Heart right ventricle (tissue), 16 donors: ENCODE measurements around the gene C2CD2. TPM values are rescaled to one million over a fixed set of nuclear protein-coding genes. Genes with fewer than 3 reads are reported as not detected.

Experiments used
- ATAC-seq, 8 donors: fragments of 200-7000 bp; cut with Tn5 transposase; one replicate each; pipeline ENCODE4 v1.9.1; 2020; ENCODE audit warnings: mild to moderate bottlenecking in 8 of 8, moderate library complexity in 8 of 8, moderate number of reproducible peaks in 1 of 8
- DNase-seq, 2 donors: peaks; one replicate each; pipeline ENCODE4 v3.0.0-alpha.2; 2020
- H3K27ac ChIP-seq, 10 donors: fragments of 200-600 bp; sonication (generic) in 2 of 10; one replicate each; pipeline versions ENCODE4 v1.5.0 to v1.8.0; 2020 to 2022; ENCODE audit warnings: mild to moderate bottlenecking in 3 of 10
- H3K27me3 ChIP-seq, 7 donors: fragments of 200-600 bp; one replicate each; pipeline ENCODE4 v1.8.0; 2021 to 2022; ENCODE audit warnings: mild to moderate bottlenecking in 2 of 7
- H3K36me3 ChIP-seq, 9 donors: fragments of 200-600 bp; sonication (generic) in 1 of 9; one replicate each; pipeline versions ENCODE4 v1.5.0 to v1.8.0; 2020 to 2022; ENCODE audit warnings: mild to moderate bottlenecking in 2 of 9
- H3K4me1 ChIP-seq, 9 donors: fragments of 200-600 bp; sonication (generic) in 1 of 9; one replicate each; pipeline versions ENCODE4 v1.5.0 to v1.8.0; 2020 to 2022; ENCODE audit warnings: mild to moderate bottlenecking in 4 of 9
- H3K4me3 ChIP-seq, 10 donors: fragments of 200-600 bp; sonication (generic) in 2 of 10; one replicate each; pipeline versions ENCODE4 v1.5.0 to v1.8.0; 2020 to 2022; ENCODE audit warnings: mild to moderate bottlenecking in 7 of 10, moderate library complexity in 2 of 10
- H3K9me3 ChIP-seq, 11 donors: fragments of 200-600 bp in 10 of 11; sonication (generic) in 2 of 11; one replicate each; pipeline versions ENCODE4 v1.5.0 to v1.8.0; 2013 to 2022; ENCODE audit warnings: mild to moderate bottlenecking in 2 of 11, control low read depth in 1 of 11, moderate library complexity in 1 of 11
- WGBS, 2 donors: extraction: QIAGEN DNeasy Blood & Tissue Kit; methylation state at CpG; one replicate each; pipeline ENCODE4 v1.1.7; 2013; ENCODE audit warnings: inconsistent platforms in 1 of 2; 5-methylcytosine and 5-hydroxymethylcytosine counted together
- intact Hi-C, 10 donors: fragments of 100-400 bp; cut with DNase I; formaldehyde crosslinking; loops; one replicate each; pipeline versions ENCODE4 v1.11.1 to v1.14.2; 2022
- polyA plus RNA-seq, 2 donors: library from polyadenylated mRNA; stranded (reverse); fragments of 200-250 nt; gene quantifications; one replicate each; pipeline ENCODE4 v1.2.3, GENCODE V29; 2013
- total RNA-seq, 10 donors: library from RNA; stranded (reverse); fragmentation: NEBNext Ultra II Directional in 3 of 10; extraction: Animal tissue kit (Norgen Biotek cat#: 25700) in 3 of 10; gene quantifications; one replicate each; pipeline versions ENCODE4 v1.2.1 to v1.2.4, GENCODE V29; 2021 to 2023
- TF ChIP-seq, protein P1 (sequence below), 9 donors: fragments of 200-600 bp; sonication (generic) in 2 of 9; IDR thresholded peaks; one replicate each; pipeline versions ENCODE4 v1.5.0 to v1.8.0; 2021 to 2022; ENCODE audit warnings: antibody characterized with exemption in 9 of 9, mild to moderate bottlenecking in 5 of 9, moderate library complexity in 1 of 9
- donor health status: Arrhythmogenic right ventricular cardiomyopathy.
- donor health status: ischemic (EF 13 %, LVEDD 7.1; RV severe dilation, severe dysfunction).
- donor health status: healthy with polysubstance abuse.
- donor health status: DM: no; HTN: yes; CAD: no.
- donor health status: DM: no; HTN: no; CAD: no.
- donor health status: ischemic (EF 25% LVEDD 6.9; RV normal size, moderate dysfunction).
- donor health status: ischemic (EF 25% LVEDD 5.7; RV mildly dilated, moderate dysfunction).
- donor health status: healthy.
- donor health status: DM: yes; HTN: yes; CAD: no.
- donor health status: Ischemic cardiomyopathy.
- donor health status: ischemic (EF 35%, LVEDD 5.7; RV mildly dilated, moderate dysfunction).
- donor health status: nonischemic (EF 11% LVEDD 7.7; RV severe dilation, severe dysfunction).
- donor health status: DM: yes; HTN: yes; CAD: no.
- donor health status: PGD.
- donor health status: ischemic (EF 29% LVEDD 5.4; RV normal size, mild dysfunction).
- donor health status: nonischemic (EF 23%, LVEDD 6.1; RV moderate dilation, normal function).

The C2CD2 gene
- total and polyA plus RNA-seq, 12 donors: 4.5 to 11.1 (median 6.6) TPM

DNA sequence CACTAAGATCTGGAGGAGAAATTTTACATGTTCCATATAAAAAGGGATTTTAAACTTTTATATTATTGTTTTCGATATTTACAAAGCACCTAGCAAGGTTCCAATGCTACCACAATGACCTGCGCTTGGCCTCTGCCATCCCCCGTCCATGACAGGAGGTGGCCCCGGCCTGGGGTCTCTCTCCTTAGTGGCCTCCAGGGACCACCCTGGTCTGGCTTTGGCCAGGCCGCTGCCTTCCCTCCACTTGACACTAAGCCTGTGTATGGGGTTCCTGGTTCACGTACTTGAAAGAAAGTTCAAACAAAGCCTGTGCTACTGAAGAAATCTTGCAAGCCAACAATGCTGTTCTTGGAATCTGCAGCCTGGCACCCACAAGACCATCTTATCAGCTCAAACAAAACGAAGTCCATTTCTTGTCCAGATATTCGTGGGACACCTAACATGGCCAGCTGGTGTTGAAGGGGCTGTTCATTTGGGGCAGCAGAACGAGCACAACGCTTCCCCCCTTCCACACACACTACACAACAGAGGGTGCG, 87.5 kb downstream of the C2CD2 start:
- H3K4me3 ChIP-seq: no peak overlapping the region
- peaks cover 0 to 16% (median 0%) of the 10 kb centered on the region in 9 donors for H3K4me1 ChIP-seq
- DNase-seq: no peak
- no peak for ATAC-seq
- H3K27ac ChIP-seq: no peak overlapping the region
- TF ChIP-seq, protein P1, sequence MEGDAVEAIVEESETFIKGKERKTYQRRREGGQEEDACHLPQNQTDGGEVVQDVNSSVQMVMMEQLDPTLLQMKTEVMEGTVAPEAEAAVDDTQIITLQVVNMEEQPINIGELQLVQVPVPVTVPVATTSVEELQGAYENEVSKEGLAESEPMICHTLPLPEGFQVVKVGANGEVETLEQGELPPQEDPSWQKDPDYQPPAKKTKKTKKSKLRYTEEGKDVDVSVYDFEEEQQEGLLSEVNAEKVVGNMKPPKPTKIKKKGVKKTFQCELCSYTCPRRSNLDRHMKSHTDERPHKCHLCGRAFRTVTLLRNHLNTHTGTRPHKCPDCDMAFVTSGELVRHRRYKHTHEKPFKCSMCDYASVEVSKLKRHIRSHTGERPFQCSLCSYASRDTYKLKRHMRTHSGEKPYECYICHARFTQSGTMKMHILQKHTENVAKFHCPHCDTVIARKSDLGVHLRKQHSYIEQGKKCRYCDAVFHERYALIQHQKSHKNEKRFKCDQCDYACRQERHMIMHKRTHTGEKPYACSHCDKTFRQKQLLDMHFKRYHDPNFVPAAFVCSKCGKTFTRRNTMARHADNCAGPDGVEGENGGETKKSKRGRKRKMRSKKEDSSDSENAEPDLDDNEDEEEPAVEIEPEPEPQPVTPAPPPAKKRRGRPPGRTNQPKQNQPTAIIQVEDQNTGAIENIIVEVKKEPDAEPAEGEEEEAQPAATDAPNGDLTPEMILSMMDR (IDR thresholded peaks at IDR 0.05): no peak
- H3K27me3 ChIP-seq: no peaks in the 10 kb centered on the region
- intact Hi-C loops: no loop called here
- 80 to 87% methylated on average over 11 of the region's 11 CpGs for WGBS, 2 donors
- no peaks in the 10 kb centered on the region for H3K36me3 ChIP-seq
- no peaks in the 10 kb centered on the region for H3K9me3 ChIP-seq

DNA sequence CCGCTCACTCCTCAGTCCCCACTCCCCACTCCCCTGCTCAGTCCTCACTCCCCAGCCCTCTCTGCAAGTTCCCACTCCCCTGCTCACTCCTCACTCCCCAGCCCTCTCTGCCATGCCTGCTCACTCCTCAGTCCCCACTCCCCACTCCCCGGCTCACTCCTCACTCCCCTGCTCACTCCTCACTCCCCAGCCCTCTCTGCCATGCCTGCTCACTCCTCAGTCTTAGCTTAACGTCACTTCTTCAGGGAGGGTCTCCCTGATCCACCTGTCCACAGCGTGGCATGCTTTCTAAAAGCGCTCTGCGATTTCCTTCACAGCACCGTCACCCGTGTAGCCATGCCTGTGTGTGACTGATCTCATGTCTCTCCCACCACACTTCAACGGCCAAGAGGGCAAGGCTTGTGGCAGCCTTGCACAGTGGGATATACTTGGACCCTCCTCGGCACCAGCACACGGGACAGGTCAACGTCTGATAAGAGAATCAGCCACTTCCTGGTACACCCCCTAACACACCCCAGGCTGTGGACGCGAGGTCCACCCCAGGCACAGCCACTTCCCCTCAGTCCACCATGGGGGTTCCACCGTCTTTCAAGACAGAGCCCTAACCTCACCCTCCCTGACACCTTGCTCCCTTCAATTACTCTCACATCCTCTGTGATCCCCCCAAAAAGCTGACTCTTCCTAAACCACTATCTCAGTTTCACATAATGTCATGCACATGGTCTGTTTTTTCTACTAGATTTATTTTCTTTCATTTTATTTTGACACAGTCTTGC, 88.6 kb downstream of the C2CD2 start:
- Histone ChIP-seq H3K36me3 (peaks cover 0 to under 1% (median 0%) of the 10 kb centered on the region in 9 donors), H3K4me1 (peaks cover 0 to 16% (median 0%) of the 10 kb centered on the region in 9 donors), H3K9me3 (no peaks in the 10 kb centered on the region), H3K27me3 (no peaks in the 10 kb centered on the region), H3K4me3 (no peak overlapping the region), H3K27ac (no peak overlapping the region)
- intact Hi-C loops: no loop called here
- DNase-seq (no peak), ATAC-seq (no peak)
- TF ChIP-seq, protein P1 (IDR thresholded peaks at IDR 0.05): no peak
- 81 to 86% methylated on average over 15 of the region's 15 CpGs for WGBS, 2 donors

GRCh38 chr21:41864311-41865001, 89.4 kb downstream of the C2CD2 start:
- Histone ChIP-seq H3K4me3 (no peak overlapping the region), H3K36me3 (peaks cover 0 to 7% (median 0%) of the 10 kb centered on the region in 9 donors), H3K4me1 (peaks cover 0 to 16% (median 0%) of the 10 kb centered on the region in 9 donors), H3K9me3 (no peaks in the 10 kb centered on the region), H3K27ac (no peak overlapping the region), H3K27me3 (no peaks in the 10 kb centered on the region)
- intact Hi-C loops: no loop called here
- TF ChIP-seq, protein P1 (IDR thresholded peaks at IDR 0.05): no peak
- 92 to 97% methylated on average over 10 of the region's 10 CpGs for WGBS, 2 donors
- no peak for DNase-seq
- no peak for ATAC-seq

- Histone ChIP-seq H3K4me1 (peaks cover 0 to 16% (median 0%) of the 10 kb centered on the region in 9 donors), H3K27ac (peak overlapping the region in 1 of 10 donors; percentile 14), H3K9me3 (no peaks in the 10 kb centered on the region), H3K36me3 (peaks cover 0 to 16% (median 0%) of the 10 kb centered on the region in 9 donors), H3K27me3 (no peaks in the 10 kb centered on the region), H3K4me3 (no peak overlapping the region)
- WGBS, 2 donors: 87 to 92% methylated on average over 4 of the region's 4 CpGs
- TF ChIP-seq, protein P1 (IDR thresholded peaks at IDR 0.05): no peak
- no peak for DNase-seq
- ATAC-seq: no peak
- intact Hi-C loops: no loop called here
Measured at GRCh38 chr21:41863439-41863740, 90.4 kb downstream of the C2CD2 start.
